ENCODE results near the gene TPST1.
"Not testable (repeated sequence)": the region's sequence is repeated elsewhere in the genome, so short reads cannot be mapped to it uniquely, and the experiment has no call there.

TPST1 gene

DNA sequence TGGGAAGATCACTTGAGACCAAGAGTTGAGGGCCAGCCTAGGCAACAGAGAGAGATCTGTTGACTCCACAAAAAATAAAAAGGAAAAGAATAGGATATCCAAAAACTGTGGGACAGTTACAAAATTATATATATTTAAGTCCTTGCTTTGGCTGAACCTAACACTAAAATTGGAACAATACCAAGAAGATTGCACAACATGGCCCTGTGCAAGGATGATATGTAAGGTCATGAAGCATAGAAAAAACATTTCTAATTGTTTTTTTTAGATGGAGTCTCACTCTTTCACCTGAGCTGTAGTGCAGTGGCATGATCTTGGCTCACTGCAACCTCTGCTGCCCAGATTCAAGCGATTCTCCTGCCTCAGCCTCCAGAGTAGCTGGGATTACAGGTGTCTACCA, 139.0 kb downstream of the TPST1 start:
- no peak for DNase-seq

DNA sequence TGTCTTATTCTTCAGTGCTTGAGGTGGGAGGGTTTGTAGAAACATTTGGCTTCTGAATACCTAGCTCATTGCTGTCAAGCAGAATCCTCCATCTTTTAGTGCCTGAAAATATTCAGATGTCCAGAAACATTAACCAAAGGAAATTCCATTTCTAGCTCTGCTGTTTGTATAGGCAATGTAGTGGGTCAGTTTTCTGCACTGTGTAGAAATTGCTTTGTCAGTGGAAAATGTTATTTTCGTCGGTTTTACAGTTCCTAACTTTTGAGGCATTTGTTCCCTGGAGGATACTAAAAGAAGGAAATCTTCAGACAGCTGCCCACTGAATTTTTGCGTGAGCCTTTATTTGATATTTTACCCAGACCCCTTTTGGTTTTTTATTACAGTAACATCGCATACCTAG, 143.4 kb downstream of the TPST1 start:
- DNase-seq = no peak

DNA sequence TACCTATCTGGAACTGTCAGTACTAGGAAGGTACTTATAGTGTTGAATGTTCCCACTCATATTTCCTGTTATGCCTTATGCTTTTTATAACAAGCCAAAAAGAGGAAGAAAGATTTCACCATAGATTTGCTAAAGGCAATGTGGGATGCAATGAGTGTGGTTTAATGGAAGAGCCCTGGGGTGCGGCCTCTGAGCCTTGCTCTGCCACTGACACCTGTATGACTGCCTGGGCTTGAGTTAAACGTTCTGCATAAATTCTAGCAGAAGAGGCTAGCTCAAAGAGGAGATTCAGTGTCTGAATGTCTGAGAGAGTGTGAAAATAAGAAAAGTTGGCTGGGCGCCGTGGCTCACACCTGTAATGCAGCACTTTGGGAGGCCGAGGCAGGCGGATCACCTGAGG, 143.8 kb downstream of the TPST1 start:
- no peak for DNase-seq

DNA sequence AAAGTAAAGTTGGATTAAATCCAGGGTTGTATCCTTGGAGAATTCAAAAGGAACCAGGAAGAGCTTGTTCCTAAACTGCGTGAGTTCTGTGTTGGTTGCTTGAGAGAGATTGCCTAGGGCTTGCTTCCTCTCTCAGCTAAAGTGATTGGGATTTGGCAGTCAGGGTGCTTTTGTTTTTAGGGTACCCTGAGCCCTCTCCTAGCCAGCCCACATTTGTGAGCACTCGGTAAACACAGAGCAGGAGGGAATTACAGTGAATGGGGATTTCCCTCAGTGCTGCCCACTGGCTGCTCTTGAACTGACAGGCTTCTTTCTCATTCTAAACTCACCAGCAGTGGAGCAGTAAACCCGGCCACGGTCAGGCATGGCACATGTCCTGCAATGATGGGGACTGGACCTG, 146.9 kb downstream of the TPST1 start:
- no peak for DNase-seq

DNA sequence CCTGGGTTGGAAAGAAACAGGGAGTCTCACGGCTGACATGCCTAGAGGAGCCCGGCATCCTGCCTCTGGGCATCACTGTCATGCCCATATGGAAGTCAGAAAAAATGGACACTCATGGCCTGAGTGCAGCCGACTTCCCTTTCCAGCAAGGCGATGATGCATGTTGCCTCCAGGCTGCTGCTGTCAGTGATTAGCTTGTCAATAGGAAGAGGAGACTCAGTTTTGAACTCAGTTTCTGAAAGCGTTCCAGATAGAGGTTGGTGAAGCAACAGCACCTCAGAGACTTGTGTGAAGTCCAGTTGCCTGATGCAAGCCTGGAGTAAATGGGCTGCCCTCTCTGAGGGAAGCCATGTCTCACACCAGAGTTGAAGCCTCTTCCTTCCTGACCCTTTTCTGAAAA, 148.4 kb downstream of the TPST1 start:
- no peak for DNase-seq

DNA sequence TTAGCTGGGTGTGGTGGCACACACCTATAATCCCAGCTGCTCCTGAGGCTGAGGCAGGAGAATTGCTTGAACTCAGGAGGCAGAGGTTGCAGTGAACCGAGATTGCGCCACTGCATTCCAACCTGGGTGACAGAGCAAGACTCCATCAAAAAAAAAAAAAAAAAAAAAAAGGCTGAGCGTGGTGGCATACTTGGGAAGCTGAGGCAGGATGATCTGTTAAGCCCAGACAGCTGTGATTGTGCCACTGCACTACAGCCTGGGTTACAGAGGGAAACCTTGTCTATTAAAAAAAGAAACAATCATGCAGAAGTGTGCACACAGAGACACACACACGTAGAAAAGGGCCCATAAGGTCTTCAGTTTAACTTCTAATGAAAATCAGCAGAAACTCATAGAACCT, 150.6 kb downstream of the TPST1 start:
- DNase-seq = no peak

DNA sequence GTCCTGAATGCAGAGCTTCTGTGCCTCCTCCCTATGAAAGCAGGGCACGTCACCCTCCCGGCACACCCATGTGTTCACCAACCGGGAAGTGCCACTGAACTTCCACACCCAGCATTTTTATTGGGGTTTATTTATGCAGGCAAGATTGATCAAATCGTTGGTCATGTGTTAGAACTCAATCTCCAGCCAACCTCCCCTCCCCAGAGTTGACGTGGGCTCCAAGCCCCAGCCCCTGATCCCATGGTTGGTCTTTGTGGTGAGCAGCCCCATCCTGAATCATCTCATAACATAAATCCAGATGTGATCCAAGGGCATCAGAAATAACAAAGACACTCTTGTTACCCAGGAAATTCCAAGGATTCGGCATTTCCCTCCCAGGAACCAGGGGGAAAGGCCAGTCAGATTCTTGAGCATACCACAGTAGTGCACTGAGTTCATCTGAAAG, 151.2 kb downstream of the TPST1 start:
- DNase-seq = no peak

DNA sequence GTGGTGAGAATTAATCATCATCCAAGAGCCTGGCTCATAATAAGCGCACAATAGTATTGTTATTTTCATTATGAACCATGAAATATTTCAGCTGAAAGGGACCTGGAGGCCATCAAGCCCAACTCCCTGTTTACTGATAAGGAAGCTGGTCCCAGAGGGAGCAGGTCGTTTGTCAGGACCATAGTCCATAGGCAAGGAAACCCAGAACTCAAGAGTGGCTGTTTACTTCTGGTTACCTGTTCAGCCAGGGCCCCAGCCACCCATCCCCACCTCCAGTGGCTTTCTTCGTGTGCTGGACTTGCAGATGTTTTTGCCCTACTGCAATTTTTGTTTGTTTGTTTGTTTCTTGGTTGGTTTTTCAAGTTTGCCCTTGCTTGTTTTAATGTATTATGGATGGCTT, 152.0 kb downstream of the TPST1 start:
- no peak for DNase-seq

DNA sequence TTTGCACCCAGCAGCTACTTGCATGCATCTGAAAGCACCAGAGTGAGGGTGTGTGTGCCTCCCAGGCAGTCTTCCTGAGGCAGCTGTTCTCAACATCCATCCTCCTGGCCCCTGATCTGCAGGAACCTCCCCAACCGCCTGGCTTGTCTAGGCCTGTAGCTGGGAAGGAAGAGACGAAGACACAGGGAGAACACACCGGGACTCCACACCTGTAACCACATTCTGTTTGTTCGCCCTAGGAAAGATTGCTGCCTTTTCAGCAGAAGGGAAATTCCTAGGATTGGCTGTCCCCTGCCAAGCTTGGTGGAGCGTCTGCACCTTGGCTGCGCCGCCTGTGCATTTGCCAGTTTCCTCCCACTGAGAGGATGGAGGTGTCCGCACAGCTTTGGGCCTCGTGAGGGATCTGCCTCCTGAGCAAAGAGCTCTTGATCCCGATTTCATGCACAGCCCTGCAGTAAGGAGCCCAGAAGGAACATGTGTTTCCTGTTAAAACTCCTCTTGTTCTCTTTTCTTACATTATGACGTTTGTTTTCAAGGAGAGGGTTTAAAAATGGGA, 154.6 kb downstream of the TPST1 start:
- no peak for DNase-seq

DNA sequence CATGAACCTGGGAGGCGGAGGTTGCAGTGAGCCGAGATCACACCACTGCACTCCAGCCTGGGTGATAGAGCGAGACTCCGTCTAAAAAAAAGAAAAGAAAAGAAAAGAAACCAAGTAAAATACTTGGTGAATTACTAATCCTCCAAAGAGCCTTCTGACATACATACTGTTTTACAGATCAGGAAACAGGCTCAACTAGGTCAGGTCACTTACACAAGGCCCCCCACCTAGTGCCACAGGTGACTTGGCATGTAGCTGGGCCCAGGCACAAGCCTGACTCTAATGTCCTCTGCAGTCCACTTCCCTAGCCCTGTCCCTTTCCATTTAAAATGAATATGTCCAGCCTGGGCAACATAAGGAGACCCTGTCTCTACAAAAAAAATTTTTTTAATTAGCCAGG, 157.0 kb downstream of the TPST1 start:
- DNase-seq = no peak

DNA sequence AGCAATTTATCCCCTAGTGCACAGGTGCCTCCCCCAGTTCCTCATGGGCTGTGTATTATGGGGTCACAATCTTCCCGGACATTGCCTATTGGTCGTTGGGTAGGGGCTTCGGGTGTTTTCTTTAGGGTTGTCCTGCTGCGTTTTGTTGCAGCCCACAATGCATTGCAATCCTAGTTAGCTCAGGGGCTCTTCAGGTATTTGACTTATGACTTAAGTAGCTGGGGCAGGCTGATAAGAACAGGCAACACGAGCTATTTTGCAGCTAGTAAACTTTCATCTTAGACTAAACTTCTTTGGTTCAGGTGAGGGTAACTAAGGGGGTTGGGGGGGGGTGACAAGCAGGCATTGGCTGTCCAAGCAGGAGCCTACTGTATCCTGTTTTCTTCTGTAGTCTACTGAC, 158.5 kb downstream of the TPST1 start:
- DNase-seq = no peak

DNA sequence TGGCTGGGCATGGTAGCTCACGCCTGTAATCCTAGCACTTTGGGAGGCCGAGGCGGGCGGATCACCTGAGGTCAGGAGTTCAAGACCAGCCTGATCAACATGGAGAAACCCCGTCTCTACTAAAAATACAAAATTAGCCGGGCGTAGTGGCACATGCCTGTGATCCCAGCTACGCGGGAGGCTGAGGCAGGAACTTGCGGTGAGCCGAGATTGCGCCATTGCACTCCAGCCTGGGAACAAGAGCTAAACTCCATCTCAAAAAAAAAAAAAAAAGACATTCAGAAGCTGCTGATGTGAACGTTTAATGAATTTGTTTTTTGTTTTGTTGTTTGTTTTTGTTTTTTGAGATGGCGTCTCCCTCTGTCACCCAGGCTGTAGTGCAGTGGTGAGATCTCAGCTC, 159.9 kb downstream of the TPST1 start:
- not testable (repeated sequence) for DNase-seq

DNA sequence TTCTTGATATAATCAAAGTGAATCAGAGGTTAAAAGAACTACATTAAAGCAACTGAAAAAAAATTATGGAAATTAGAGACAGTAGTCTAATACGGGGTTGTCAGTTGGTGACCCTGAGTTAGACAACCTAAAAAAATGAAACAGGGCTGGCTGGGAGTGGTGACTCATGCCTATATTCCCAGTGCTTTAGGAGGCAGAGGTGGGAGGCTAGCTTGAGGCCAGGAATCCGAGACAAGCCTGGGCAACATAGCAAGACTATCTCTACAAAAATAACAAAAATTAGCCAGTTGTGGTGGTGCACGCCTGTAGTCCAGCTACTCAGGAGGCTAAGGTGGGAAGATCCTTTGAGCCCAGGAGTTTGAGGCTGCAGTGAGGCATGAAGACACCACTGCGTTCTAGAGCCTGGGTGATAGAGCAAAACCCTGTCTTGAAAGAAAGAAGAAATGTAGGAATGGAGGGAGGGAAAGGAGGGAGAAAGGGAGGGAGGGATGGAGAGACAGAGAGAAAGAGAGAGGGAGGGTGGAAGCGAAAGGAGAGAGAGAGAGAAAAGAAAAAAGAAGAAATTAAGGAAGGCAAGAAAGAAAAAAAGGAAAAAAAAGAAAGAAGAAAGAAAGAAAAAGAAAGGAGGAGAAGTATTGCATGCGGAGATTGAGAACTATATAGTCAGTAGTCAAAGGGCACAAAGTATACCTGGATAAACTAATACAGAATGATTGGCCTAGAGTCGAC, 166.1 kb downstream of the TPST1 start:
- no peak for DNase-seq

DNA sequence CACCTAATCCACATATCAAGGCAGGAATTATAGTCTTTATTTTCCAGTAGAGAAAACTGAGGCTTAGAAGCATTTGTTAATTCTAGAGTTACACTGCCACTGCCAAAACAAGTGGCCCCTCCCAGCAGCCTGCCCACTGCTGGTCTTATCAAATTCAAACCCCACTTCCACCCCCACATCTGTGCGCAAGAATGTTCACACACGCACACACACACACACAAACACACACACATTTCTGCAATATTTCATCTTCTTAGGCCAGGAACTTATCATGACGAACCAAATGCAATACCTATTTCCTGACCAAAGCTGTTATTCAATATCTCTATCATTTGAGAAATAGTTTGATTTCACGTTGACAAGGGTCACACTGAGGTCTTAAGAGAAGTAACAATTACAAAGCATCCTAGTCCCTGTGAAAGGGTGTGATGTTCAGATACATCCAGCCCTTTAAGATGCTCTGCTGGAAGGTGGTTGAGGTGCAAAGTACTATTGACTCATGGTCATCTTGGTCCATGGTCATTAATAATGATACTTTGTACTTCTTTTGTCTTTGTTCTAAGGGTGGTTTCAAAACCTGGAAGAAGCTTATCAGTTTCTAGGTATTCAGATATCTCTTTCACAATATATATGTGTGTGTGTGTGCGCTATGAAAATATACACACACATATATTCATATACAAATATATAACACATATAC, 169.2 kb downstream of the TPST1 start:
- not testable (repeated sequence) for DNase-seq

DNA sequence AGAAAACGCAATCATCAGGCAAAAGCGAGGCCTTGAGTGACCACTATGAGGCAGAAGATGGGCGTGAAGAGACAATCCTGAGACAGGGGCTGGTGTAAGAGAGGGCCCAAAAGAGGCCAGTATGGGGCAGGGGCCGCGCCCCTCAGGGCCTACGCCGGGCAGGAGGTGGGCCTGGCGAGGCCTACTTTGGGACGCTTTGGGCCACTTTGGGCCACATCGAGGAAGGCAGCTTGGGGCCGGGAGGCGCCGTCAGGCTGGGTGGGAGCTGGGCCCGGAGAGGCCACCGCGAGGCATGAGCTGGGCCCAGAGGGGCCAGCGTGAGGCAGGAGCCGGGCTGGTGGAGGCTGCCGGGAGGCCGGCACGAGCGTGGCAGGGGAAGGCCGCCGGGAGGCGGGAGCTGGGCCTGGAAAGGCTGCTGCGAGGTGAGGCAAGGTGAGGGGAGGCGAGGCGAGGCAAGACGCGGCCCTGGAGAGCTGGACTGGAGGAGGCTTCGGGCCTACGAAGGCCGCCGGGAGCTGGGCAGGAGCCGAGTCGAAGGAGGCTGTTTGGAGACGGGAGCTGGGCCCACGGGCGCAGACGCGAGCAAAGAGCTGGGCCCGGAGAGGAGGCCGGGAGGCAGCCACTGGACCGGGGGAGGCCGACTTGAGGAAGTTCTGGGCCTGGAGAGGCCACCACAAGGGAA, 171.3 kb downstream of the TPST1 start:
- no peak for DNase-seq

DNA sequence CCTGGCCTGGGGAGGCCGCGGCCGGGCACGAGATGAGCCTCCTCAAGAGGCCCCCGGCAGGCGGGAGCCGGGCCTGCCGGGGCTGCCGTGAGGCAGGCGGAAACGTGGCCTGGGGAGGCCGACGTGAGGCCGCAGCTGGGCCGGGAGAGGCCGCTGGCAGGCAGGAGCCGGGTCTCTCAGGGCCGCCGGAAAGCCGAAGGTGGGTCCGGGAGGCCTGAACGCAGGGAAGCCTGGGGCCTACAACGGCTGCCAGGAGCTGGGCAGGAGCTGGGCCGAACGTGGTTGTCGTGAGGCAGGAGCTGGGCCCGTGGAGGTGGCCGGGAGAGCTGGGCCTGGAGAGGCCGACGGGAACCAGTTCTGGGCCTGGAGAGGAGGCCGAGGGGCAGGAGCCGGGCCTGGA, 171.9 kb downstream of the TPST1 start:
- no peak for DNase-seq

DNA sequence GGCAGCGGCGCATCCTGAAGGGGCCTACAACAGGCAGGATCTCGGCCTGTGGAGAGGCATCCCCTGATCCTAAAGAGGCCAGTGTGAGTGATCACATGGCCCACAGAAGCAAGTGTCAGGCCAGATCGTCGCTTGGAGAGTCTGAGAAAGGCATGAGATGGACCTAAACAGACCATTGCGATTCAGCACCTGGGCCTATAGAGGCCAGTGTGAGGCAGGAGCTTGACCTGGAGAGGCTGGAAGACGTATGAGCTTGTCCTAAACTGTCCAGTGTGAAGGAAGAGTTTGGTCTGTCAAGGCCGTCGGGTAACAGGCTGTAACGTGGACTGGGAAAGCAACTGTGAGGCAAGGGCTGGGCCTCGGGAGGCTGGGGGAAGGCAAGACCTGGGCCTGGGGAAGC, 172.6 kb downstream of the TPST1 start:
- no peak for DNase-seq

DNA sequence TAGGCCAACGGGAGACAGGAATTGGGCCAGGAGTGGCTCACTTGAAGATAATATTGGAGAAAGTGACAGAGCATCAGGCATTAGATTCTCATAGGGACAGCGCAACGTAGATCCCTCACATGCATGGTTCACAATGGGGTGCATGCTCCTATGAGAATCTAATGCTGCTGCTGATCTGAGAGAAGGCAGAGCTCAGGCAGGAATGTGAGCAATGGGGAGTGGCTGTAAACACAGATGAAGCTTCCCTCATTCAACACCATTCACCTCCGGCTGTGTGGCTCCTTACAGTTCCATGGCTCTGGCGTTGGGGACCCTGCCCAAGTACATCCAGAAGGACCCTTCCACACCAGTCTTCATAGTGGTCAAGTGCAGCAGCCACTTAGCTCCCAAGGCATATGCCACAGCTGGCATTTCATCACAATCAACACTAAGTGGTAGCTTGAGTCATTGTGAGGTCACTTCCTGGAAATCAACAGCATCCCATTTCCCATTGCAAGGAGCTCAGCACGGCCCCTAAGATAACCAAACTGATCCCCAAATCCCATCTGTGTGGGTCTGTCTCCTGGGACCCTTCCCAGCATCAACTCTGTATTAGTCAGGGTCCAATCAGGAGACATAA, 174.5 kb downstream of the TPST1 start:
- DNase-seq = no peak

DNA sequence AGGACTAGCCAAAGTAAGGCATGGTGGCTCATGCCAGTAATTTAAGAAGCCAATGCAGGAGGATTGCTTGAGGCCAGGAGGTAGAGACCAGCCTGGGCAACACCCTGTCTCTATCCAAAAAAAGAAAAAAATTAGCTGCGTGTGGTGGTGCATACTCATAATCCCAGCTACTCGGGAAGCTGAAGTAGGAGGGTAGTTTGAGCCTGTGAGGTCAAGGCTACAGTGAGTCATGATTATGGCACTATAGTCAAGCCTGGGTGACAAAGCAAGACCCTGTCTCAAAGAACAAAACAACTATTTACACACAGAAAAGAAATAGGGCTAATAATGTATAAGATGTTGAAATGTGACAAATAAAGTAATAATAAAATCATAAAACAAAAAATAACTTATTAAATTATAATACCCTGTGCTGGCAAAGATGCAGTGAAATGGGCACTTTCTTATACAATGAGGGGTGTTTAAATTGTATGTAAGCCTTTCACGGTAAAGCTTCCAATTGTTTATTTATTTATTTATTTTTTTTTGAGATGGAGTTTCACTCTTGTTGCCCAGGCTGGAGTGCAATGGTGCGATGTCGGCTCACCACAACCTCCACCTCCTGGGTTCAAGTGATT, 175.2 kb downstream of the TPST1 start:
- DNase-seq = no peak

DNA sequence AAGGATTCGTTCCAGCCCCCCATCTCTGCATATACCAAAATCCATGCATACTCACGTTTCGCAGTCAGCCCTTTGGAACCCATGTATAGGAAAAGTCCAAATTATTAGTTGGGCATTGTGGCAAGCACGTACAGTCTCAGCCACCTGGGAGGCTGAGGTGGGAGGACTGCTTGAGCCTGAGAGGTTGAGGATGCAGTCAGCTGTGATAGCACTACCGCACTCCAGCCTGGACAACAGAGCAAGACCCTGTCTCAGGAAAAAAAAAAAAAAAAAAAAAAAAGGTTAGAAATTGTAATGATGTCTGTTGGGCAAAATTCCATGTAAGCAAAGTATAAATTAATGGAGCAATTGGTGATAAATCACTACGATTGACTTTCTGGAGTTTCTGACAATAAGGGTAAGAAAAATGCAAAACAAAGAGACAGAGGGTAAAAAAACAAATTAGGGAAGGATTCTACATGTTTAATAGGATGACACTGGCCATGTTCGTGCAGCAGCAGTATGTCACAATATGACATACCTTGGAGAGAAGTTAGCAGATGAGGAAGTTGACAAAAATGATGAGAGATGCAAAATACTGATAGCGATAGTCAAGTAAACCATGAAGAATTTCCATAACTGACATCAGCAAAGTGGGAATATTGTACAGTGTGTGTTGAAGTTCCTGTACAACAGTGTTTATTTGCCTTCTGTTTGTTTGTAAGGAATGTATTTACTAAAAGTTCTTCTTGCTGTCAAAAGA, 177.2 kb downstream of the TPST1 start:
- not testable (repeated sequence) for DNase-seq

DNA sequence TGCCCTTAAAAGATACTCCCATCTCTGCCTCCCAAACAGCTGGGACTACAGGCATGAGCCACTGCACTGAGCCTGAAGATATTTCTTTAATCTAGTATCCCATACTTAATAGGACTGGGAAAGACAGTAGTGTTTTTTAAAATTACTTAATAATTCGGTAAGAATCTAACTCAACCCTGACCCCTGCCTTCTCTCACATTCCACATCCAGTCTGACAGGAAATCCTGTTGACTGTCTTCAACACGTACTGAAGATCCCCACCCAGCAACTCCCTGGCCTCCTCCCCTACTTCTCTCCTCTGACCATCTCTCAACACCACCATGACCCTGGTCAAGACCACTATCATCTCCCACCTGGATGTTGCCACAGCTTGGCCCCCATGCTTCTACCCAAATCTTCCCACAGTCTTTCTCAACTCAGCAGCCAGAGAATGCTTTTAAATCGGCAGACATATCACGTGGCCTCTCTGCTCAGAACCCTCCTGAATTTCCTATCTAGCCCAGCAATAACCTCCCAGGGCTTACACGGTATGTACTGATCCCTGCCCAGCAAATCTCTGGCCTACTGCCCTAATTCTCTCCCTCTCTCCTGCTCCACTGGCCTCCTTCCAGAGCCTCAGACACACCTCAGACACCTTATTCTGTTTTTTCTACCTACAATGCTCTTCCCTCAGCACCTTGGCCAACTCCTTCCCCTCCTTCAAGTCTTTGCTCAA, 180.2 kb downstream of the TPST1 start:
- DNase-seq = not testable (repeated sequence)
